HG03060 (cell line): ENCODE results near the gene GPR142.

Experiments used
- ATAC-seq: cut with Tn5 transposase; IDR thresholded peaks from one replicate; pipeline ENCODE4 v1.9.1; 2021; ENCODE audit warnings: low read depth, moderate number of reproducible peaks; ENCODE audit not compliant: unreplicated experiment

The GPR142 gene

GRCh38 chr17:74368341-74369081 is 1.2 kb downstream of the GPR142 start:
- no peak for ATAC-seq

GRCh38 chr17:74369221-74369620 is 1.9 kb downstream of the GPR142 start:
- no peak for ATAC-seq

- ATAC-seq = no peak
Measured at GRCh38 chr17:74369665-74370490, 2.6 kb downstream of the GPR142 start.

DNA sequence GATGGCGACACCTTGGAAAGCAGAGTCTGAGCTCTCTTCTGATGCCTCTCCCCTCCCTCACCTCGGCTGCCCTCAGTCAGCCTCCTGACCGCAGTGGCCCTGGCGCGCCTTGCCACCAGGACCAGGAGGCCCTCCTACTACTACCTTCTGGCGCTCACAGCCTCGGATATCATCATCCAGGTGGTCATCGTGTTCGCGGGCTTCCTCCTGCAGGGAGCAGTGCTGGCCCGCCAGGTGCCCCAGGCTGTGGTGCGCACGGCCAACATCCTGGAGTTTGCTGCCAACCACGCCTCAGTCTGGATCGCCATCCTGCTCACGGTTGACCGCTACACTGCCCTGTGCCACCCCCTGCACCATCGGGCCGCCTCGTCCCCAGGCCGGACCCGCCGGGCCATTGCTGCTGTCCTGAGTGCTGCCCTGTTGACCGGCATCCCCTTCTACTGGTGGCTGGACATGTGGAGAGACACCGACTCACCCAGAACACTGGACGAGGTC is 4.4 kb downstream of the GPR142 start:
- ATAC-seq = no peak

DNA sequence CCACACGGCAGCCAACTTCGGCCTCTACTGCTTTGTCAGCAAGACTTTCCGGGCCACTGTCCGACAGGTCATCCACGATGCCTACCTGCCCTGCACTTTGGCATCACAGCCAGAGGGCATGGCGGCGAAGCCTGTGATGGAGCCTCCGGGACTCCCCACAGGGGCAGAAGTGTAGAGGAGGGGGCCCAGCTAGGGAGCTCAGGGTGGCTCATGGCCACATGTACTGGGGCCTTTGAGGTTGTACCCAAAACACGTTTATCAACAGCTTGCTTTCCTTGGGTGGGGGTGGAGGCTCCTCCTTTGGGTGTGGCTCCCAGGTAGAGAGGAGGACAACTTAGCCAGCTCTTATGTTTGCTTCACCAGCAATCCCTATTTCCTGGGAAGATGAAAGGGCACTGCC is 5.1 kb downstream of the GPR142 start:
- no peak for ATAC-seq

- no peak for ATAC-seq
Measured at GRCh38 chr17:74373838-74374606, 6.7 kb downstream of the GPR142 start.

DNA sequence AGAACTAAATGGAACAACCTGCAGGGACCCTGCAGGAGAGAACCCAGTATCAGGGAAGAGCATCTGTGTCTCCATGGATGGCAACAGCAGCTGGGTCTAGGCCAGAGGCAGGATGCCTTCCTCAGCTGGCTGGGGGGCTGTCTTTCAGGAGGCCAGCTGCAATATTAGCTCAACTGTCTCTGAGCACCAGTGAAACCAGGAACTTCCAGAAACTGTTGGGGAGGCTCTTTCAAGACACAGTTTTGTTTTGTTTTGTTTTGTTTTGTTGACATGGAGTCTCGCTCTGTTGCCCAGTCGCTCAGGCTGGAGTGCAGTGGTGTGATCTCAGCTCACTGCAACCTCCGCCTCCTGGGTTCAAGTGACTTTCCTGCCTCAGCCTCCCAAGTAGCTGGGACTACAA is 7.6 kb downstream of the GPR142 start:
- no peak for ATAC-seq

DNA sequence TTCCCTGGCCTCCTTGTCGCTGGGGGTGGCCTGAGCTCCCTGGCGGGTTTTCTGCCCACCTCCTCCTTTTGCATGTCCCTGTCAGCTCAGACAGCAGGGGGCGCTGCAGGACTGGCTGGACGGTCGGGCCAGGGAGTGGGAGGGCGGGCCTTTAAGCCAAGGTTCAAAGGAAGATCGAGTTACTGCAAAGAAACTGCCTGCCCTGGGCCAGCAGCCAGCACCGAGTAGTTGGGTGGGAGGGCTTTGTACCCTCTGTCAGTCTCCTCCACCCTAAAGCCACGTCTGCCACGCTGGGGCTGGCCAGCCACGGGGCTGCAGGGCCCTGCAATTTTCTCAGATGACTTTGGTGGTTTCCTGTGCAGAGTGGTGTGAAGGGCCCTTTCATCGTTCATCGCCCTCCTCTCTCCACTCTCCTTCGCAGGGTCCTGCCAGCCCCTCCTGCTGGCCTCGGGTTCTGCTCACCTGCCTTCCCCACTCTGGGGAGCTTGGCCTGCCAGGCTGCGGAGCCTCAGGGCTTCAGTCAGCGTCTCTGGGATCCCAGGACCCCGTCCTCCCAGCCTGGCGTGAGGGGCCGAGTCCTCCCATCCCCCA is 12.3 kb downstream of the GPR142 start:
- no peak for ATAC-seq

DNA sequence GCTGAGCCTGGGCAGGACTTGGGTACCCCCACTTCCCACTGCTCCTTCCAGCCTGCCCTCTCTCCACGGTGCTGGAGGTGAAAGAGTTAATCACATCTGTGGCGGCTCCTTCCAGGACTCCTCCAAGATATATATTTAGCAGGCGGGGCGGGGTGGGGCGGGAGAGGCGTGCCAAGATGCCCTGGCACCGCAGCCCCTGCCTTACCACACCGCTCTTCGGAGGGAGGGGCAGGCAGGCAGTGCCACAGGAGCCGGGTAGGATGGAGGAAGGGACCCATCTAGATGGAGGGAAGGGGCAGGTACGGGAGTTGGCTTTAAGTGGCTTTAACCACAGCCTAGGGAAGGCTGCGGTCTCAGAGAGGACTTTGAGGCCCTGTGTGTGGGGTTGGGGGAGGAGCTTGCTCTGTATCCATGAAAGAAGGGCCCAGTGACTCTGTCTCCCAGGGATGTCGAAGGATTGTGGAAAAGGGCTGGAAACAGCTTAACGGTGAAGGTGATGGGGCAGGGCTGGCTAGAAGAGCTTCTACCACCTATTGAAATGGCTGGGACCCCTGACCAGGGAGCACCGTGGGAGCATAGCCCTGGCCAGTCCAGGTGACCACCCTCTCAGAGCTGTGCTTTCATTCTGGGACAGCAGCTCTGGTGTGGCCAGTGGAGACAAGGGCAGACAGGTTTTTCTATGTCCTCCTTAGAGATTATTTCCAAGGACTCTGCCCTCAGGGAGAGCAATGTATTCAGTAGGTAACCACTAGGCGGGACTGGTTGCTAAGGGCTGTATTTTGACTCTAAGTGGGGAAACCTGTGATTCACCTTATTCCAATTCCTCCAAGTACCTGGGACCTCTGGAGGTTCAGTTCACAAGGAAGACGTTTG is 13.0 kb downstream of the GPR142 start:
- ATAC-seq = no peak

DNA sequence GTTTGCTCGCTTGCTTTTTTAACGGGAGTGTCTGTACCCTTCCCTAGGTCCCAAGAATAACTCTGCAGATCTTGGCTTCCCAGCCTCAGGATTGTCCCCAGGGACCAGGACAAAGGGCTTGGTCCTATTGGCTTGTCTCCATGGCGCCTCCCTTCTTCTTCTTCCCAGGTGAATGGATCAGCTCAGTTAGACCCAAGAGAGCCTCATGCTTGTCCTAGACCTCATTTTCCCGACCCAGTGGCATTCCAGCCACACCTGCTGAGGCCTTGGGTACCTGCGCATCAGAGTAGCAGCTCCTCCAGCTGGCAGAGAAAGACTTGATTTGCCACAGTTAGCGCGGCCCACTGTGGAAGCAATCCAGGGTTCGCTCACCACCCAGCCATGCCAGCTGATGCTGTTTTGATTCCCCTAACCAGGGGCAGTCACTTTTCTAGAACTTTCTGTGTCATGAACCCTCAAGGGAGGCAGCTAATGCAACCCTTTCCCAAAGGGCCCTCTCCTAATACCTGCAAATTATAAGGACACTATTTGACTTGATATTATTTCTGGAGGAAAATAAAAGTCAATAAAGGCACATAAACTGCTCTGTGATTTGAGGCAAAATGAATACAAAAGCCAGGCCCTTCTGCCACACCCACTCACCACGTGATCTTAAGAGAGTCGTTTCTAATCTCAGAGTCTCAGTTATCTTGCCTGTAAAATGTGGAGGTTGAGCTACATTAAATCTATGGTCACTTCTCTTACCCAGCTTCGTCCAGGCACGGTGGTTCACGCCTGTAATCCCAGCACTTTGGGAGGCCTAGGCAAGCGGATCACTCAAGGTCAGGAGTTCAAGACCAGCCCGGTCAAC is 13.9 kb downstream of the GPR142 start:
- ATAC-seq = no peak

DNA sequence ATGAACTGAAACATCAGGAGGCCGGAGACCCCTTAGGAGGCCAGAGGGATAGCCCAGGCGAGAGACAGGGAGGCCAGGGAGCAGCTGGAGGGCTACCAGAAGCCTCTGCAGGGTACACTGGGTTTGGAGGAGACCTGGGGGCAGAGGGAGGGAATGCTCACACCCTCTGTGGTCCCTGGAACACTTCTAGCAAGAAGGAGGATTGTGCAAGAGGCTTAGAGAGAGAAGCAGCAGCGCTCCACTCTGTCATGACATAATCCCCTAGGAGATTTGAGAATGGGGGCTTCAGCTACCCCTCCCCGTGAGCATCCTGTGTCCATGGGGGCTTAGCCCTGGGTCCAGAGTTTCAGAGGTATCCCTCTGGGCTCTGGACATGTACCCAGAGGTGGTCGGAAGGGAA is 15.8 kb downstream of the GPR142 start:
- no peak for ATAC-seq

DNA sequence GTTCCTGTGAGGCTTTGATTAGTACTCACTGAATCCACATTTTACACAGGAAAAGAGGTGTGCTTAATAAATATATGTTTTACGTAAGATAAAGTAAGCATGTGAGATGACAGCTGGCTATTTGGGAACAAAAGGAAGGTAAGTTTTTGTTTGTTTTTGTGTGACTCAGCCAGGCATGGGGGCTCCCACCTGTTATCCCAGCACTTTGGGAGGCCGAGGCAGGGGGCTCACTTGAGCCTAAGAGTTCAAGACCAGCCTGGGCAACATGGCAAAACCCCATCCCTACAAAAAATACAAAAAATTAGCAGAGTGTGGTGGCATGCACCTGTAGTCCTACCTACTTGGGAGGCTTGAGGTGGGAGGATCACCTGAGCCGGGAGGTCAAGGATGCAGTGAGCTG is 17.9 kb downstream of the GPR142 start:
- no peak for ATAC-seq

GRCh38 chr17:74386386-74386785 is 19.1 kb downstream of the GPR142 start:
- ATAC-seq = no peak

DNA sequence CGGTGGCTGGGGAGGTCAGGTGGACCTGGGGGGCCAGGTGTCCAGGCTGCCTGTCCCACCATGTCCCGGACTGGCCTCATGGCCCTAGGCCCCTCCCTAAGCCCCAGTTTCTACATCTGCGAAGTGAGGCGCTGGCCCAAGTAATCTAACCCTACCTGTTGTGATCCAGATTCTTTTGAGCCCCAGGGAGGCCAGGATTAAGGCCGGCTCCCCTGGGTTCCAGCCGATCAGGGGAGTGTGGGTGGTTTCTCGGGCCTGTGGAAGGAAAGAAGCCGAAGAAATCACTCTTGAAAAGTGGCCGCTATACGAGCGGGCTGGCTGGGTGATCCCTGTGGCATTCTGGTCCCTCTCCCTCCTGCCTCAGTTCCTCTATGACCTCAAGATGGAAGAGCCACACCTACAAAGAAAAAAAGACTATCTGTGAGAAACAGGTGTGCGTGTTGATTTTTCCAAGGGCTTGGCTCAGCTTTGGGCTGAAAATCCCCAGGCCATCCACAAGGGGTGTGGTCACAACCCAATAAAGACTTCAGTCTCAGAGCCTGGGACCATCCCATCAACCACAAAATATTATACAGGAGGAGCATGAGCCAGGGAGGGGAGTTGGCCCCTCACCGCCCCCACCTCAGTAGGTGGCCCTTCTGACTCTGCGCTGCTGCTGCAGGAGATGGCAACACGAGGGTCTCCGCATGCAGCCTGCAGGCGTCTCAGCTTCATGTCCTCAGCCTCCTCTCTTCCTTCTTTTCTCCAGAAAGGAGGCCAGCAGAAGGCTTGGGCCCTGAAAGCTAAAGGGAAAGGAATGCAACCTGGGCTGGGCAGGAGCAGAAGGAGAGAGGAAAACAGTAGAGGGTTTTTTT is 20.3 kb downstream of the GPR142 start:
- no peak for ATAC-seq

- ATAC-seq = no peak
Measured at GRCh38 chr17:74389084-74389753, 21.9 kb downstream of the GPR142 start.

GRCh38 chr17:74389937-74390679 is 22.8 kb downstream of the GPR142 start:
- ATAC-seq = no peak
